KMS-11 (cell line): ENCODE measurements around the gene KIAA0319L.

Experiments used
- H2AFZ ChIP-seq: fragments of 200-600 bp; sonication (generic); 2 replicates; pipeline ENCODE4 v1.6.1; 2016; ENCODE audit warnings: antibody characterized with exemption, mixed run types, low read depth
- H3K27ac ChIP-seq: fragments of 200-600 bp; sonication (generic); 2 replicates; pipeline ENCODE4 v1.6.1; 2016; ENCODE audit warnings: mild to moderate bottlenecking, mixed run types
- H3K27me3 ChIP-seq: fragments of 200-600 bp; sonication (generic); 2 replicates; pipeline ENCODE4 v1.6.1; 2017; ENCODE audit warnings: mild to moderate bottlenecking, low read depth, mixed run types, moderate library complexity; ENCODE audit not compliant: insufficient read depth
- H3K36me3 ChIP-seq: fragments of 200-600 bp; sonication (generic); 2 replicates; pipeline ENCODE4 v1.6.1; 2017; ENCODE audit warnings: mild to moderate bottlenecking, mixed run types; ENCODE audit not compliant: insufficient read depth
- H3K4me1 ChIP-seq: fragments of 200-600 bp; sonication (generic); 2 replicates; pipeline ENCODE4 v1.6.1; 2016; ENCODE audit warnings: mild to moderate bottlenecking, low read depth, mixed run types; ENCODE audit not compliant: poor library complexity, severe bottlenecking
- H3K4me2 ChIP-seq: fragments of 200-600 bp; sonication (generic); 2 replicates; pipeline ENCODE4 v1.7.0; 2016; ENCODE audit warnings: mild to moderate bottlenecking, mixed run types
- H3K4me3 ChIP-seq: fragments of 200-600 bp; sonication (generic); IDR thresholded peaks from 2 replicates; pipeline ENCODE4 v1.6.1; 2017; ENCODE audit warnings: low read depth, low read length, mixed read lengths; ENCODE audit not compliant: insufficient read depth
- H3K79me2 ChIP-seq: fragments of 200-600 bp; sonication (generic); 2 replicates; pipeline ENCODE4 v1.6.1; 2016; ENCODE audit warnings: low read depth, mixed run types; ENCODE audit not compliant: insufficient read depth
- H3K9ac ChIP-seq: fragments of 200-600 bp; sonication (generic); 2 replicates; pipeline ENCODE4 v1.6.1; 2016; ENCODE audit warnings: mild to moderate bottlenecking, mixed run types
- H4K20me1 ChIP-seq: fragments of 200-600 bp; sonication (generic); 2 replicates; pipeline ENCODE4 v1.6.1; 2016; ENCODE audit warnings: mild to moderate bottlenecking, mixed run types; ENCODE audit not compliant: insufficient read depth
- TF ChIP-seq, protein P1 (sequence below): fragments of 200-600 bp; sonication (generic); conservative IDR thresholded peaks from 2 replicates; pipeline ENCODE4 v1.6.1; 2017; ENCODE audit warnings: low read depth, mild to moderate bottlenecking, antibody characterized with exemption, low read length, moderate library complexity, mixed read lengths

Gene KIAA0319L

GRCh38 chr1:35505911-35506798, 51.0 kb downstream of the KIAA0319L start:
- TF ChIP-seq, protein P1, sequence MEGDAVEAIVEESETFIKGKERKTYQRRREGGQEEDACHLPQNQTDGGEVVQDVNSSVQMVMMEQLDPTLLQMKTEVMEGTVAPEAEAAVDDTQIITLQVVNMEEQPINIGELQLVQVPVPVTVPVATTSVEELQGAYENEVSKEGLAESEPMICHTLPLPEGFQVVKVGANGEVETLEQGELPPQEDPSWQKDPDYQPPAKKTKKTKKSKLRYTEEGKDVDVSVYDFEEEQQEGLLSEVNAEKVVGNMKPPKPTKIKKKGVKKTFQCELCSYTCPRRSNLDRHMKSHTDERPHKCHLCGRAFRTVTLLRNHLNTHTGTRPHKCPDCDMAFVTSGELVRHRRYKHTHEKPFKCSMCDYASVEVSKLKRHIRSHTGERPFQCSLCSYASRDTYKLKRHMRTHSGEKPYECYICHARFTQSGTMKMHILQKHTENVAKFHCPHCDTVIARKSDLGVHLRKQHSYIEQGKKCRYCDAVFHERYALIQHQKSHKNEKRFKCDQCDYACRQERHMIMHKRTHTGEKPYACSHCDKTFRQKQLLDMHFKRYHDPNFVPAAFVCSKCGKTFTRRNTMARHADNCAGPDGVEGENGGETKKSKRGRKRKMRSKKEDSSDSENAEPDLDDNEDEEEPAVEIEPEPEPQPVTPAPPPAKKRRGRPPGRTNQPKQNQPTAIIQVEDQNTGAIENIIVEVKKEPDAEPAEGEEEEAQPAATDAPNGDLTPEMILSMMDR: no peak
- H3K79me2 ChIP-seq: peaks cover 27% of the 10 kb centered on the region
- H4K20me1 ChIP-seq: no peaks in the 10 kb centered on the region
- peak overlapping the region; percentile 67 for H3K9ac ChIP-seq
- peak overlapping the region; percentile 95 for H3K27ac ChIP-seq
- no peak overlapping the region for H3K4me3 ChIP-seq
- H2AFZ ChIP-seq: peak overlapping the region; percentile 14; the same call in 1 of the 2 replicates
- peaks cover 60% of the 10 kb centered on the region for H3K4me1 ChIP-seq
- no peaks in the 10 kb centered on the region for H3K36me3 ChIP-seq
- peak overlapping the region; percentile 81 for H3K4me2 ChIP-seq
- no peaks in the 10 kb centered on the region for H3K27me3 ChIP-seq

GRCh38 chr1:35502242-35502641, 55.0 kb downstream of the KIAA0319L start:
- no peaks in the 10 kb centered on the region for H3K36me3 ChIP-seq
- TF ChIP-seq, protein P1: no peak
- H3K4me3 ChIP-seq: no peak overlapping the region
- H3K27ac ChIP-seq: no peak overlapping the region
- H3K79me2 ChIP-seq: no peaks in the 10 kb centered on the region
- no peaks in the 10 kb centered on the region for H4K20me1 ChIP-seq
- H3K9ac ChIP-seq: no peak overlapping the region
- peaks cover 30% of the 10 kb centered on the region for H3K4me1 ChIP-seq
- no peak overlapping the region for H3K4me2 ChIP-seq
- H2AFZ ChIP-seq: no peak overlapping the region
- no peaks in the 10 kb centered on the region for H3K27me3 ChIP-seq

DNA sequence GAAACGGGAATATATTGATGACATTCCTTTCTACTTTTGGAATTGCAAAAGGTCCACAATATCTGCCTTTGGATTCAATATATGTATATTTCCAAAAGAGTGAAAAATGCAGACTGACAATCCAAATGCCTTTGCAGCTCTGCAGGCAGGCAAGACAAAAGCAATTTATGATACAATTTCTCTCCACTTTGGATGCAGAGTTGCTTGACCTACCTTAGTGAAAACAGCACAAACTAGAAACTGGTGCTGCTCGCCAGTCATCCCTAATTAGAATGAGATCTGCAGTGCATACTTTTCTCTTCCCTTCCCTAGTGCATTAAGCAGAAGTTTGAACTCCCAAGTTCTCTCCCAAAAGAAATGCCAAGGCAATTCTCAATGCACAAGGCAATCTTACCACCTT, 56.8 kb downstream of the KIAA0319L start:
- Histone ChIP-seq H3K4me3 (no peak overlapping the region), H3K4me2 (no peak overlapping the region), H2AFZ (no peak overlapping the region), H4K20me1 (no peaks in the 10 kb centered on the region), H3K27me3 (no peaks in the 10 kb centered on the region), H3K79me2 (no peaks in the 10 kb centered on the region), H3K27ac (no peak overlapping the region), H3K36me3 (no peaks in the 10 kb centered on the region), H3K4me1 (peaks cover 12% of the 10 kb centered on the region), H3K9ac (no peak overlapping the region)
- TF ChIP-seq, protein P1: no peak

GRCh38 chr1:35499652-35500176, 57.5 kb downstream of the KIAA0319L start:
- no peak overlapping the region for H3K4me2 ChIP-seq
- no peaks in the 10 kb centered on the region for H3K79me2 ChIP-seq
- no peaks in the 10 kb centered on the region for H4K20me1 ChIP-seq
- TF ChIP-seq, protein P1: no peak
- H2AFZ ChIP-seq: no peak overlapping the region
- H3K4me1 ChIP-seq: peaks cover 5% of the 10 kb centered on the region
- H3K9ac ChIP-seq: no peak overlapping the region
- no peaks in the 10 kb centered on the region for H3K36me3 ChIP-seq
- no peak overlapping the region for H3K27ac ChIP-seq
- H3K27me3 ChIP-seq: no peaks in the 10 kb centered on the region
- no peak overlapping the region for H3K4me3 ChIP-seq
